ENCODE data around the gene NRXN3.

GRCh38 chr14:78445275-78445674 is 275.1 kb downstream of the NRXN3 start:
- no peak for TF ChIP-seq EZH2 (IDR thresholded peaks at IDR 0.05; ENCODE audit: borderline replicate concordance)
- no peak for TF ChIP-seq CTCF (IDR thresholded peaks at IDR 0.05; ENCODE audit: poor library complexity)
- no peak for TF ChIP-seq EZH2phosphoT487 (IDR thresholded peaks at IDR 0.05; ENCODE audit: low read depth, severe bottlenecking, unreplicated experiment)
